Memory B cell (primary cell): ENCODE results near the gene DGKB.

ENCODE experiments used
- ATAC-seq: fragments of 150-1000 bp; cut with Tn5 transposase; 2 replicates; pipeline ENCODE4 v1.10.0; 2021; ENCODE audit warnings: low read depth, mild to moderate bottlenecking, moderate library complexity
- DNase-seq, 2 donors: peaks; one replicate each; pipeline ENCODE4 v3.0.0; 2022; ENCODE audit warnings: low spot score in 2 of 2
- H3K27ac Mint-ChIP-seq: one replicate; pipeline ENCODE4 v1.8.0; 2022; ENCODE audit warnings: mild to moderate bottlenecking, moderate library complexity, mixed read lengths
- H3K27me3 Mint-ChIP-seq: one replicate; pipeline ENCODE4 v1.8.0; 2022; ENCODE audit warnings: mixed read lengths
- H3K36me3 Mint-ChIP-seq: one replicate; pipeline ENCODE4 v1.8.0; 2022; ENCODE audit warnings: mild to moderate bottlenecking, mixed read lengths
- H3K4me1 Mint-ChIP-seq: one replicate; pipeline ENCODE4 v1.8.0; 2022; ENCODE audit warnings: mixed read lengths
- H3K4me3 Mint-ChIP-seq: one replicate; pipeline ENCODE4 v1.8.0; 2022; ENCODE audit warnings: mild to moderate bottlenecking, moderate library complexity, mixed read lengths
- H3K9me3 Mint-ChIP-seq: one replicate; pipeline ENCODE4 v1.8.0; 2022; ENCODE audit warnings: mixed read lengths

DGKB gene

GRCh38 chr7:14850039-14850438 is 52.5 kb downstream of the DGKB start:
- Mint-ChIP-seq H3K4me3 (no peak overlapping the region), H3K36me3 (no peaks in the 10 kb centered on the region), H3K4me1 (no peaks in the 10 kb centered on the region), H3K27me3 (no peaks in the 10 kb centered on the region), H3K27ac (no peak overlapping the region), H3K9me3 (peaks cover 4% of the 10 kb centered on the region)
- ATAC-seq (no peak), DNase-seq (no peak)

GRCh38 chr7:14846405-14846804 is 56.1 kb downstream of the DGKB start:
- ATAC-seq = no peak
- Mint-ChIP-seq H3K4me3 (no peak overlapping the region), H3K4me1 (no peaks in the 10 kb centered on the region), H3K27me3 (no peaks in the 10 kb centered on the region), H3K9me3 (peaks cover 3% of the 10 kb centered on the region), H3K27ac (no peak overlapping the region), H3K36me3 (no peaks in the 10 kb centered on the region)
- no peak for DNase-seq

GRCh38 chr7:14843755-14844154 is 58.8 kb downstream of the DGKB start:
- no peak overlapping the region for H3K4me3 Mint-ChIP-seq
- no peaks in the 10 kb centered on the region for H3K4me1 Mint-ChIP-seq
- no peaks in the 10 kb centered on the region for H3K36me3 Mint-ChIP-seq
- no peak for DNase-seq
- no peak overlapping the region for H3K27ac Mint-ChIP-seq
- ATAC-seq = no peak
- no peaks in the 10 kb centered on the region for H3K27me3 Mint-ChIP-seq
- peaks cover 5% of the 10 kb centered on the region for H3K9me3 Mint-ChIP-seq

GRCh38 chr7:14842523-14842922 is 60.0 kb downstream of the DGKB start:
- Mint-ChIP-seq H3K4me3 (no peak overlapping the region), H3K9me3 (peaks cover 6% of the 10 kb centered on the region), H3K27me3 (no peaks in the 10 kb centered on the region), H3K27ac (no peak overlapping the region), H3K36me3 (no peaks in the 10 kb centered on the region), H3K4me1 (no peaks in the 10 kb centered on the region)
- DNase-seq (no peak), ATAC-seq (no peak)

- no peaks in the 10 kb centered on the region for H3K27me3 Mint-ChIP-seq
- H3K4me1 Mint-ChIP-seq = no peaks in the 10 kb centered on the region
- H3K4me3 Mint-ChIP-seq = no peak overlapping the region
- DNase-seq (no peak), ATAC-seq (no peak)
- H3K36me3 Mint-ChIP-seq = no peaks in the 10 kb centered on the region
- no peak overlapping the region for H3K27ac Mint-ChIP-seq
- H3K9me3 Mint-ChIP-seq = peaks cover 7% of the 10 kb centered on the region
Observed at GRCh38 chr7:14841869-14842268, 60.7 kb downstream of the DGKB start.

- H3K36me3 Mint-ChIP-seq = no peaks in the 10 kb centered on the region
Observed at GRCh38 chr7:14841086-14841485, 61.5 kb downstream of the DGKB start.

GRCh38 chr7:14839307-14839706 is 63.2 kb downstream of the DGKB start:
- DNase-seq = no peak
- H3K27ac Mint-ChIP-seq = no peak overlapping the region
- H3K27me3 Mint-ChIP-seq = no peaks in the 10 kb centered on the region
- H3K36me3 Mint-ChIP-seq = no peaks in the 10 kb centered on the region
- ATAC-seq = no peak
- no peaks in the 10 kb centered on the region for H3K4me1 Mint-ChIP-seq
- no peak overlapping the region for H3K4me3 Mint-ChIP-seq
- peaks cover 7% of the 10 kb centered on the region for H3K9me3 Mint-ChIP-seq

More at GRCh38 chr7:14841086-14841485, 61.5 kb downstream of the DGKB start:
- Mint-ChIP-seq H3K27ac (no peak overlapping the region), H3K27me3 (no peaks in the 10 kb centered on the region), H3K4me1 (no peaks in the 10 kb centered on the region), H3K9me3 (peaks cover 7% of the 10 kb centered on the region), H3K4me3 (no peak overlapping the region)
- no peak for ATAC-seq
- DNase-seq = no peak

GRCh38 chr7:14837216-14837615 is 65.3 kb downstream of the DGKB start:
- Mint-ChIP-seq H3K27ac (no peak overlapping the region), H3K36me3 (no peaks in the 10 kb centered on the region), H3K27me3 (no peaks in the 10 kb centered on the region), H3K4me3 (no peak overlapping the region), H3K4me1 (no peaks in the 10 kb centered on the region), H3K9me3 (peaks cover 10% of the 10 kb centered on the region)
- no peak for ATAC-seq
- no peak for DNase-seq

GRCh38 chr7:14836571-14837189 is 65.9 kb downstream of the DGKB start:
- DNase-seq (no peak), ATAC-seq (no peak)
- Mint-ChIP-seq H3K27ac (no peak overlapping the region), H3K4me3 (no peak overlapping the region), H3K27me3 (no peaks in the 10 kb centered on the region), H3K4me1 (no peaks in the 10 kb centered on the region), H3K36me3 (no peaks in the 10 kb centered on the region), H3K9me3 (peaks cover 10% of the 10 kb centered on the region)

GRCh38 chr7:14836006-14836405 is 66.5 kb downstream of the DGKB start:
- no peaks in the 10 kb centered on the region for H3K4me1 Mint-ChIP-seq
- no peaks in the 10 kb centered on the region for H3K36me3 Mint-ChIP-seq
- DNase-seq (no peak), ATAC-seq (no peak)
- H3K9me3 Mint-ChIP-seq = peaks cover 10% of the 10 kb centered on the region
- no peak overlapping the region for H3K4me3 Mint-ChIP-seq
- H3K27ac Mint-ChIP-seq = no peak overlapping the region
- H3K27me3 Mint-ChIP-seq = no peaks in the 10 kb centered on the region

- DNase-seq = no peak
- no peak overlapping the region for H3K27ac Mint-ChIP-seq
- H3K4me3 Mint-ChIP-seq = no peak overlapping the region
- peaks cover 7% of the 10 kb centered on the region for H3K9me3 Mint-ChIP-seq
- no peaks in the 10 kb centered on the region for H3K27me3 Mint-ChIP-seq
- H3K36me3 Mint-ChIP-seq = no peaks in the 10 kb centered on the region
- no peaks in the 10 kb centered on the region for H3K4me1 Mint-ChIP-seq
- ATAC-seq = no peak
Observed at GRCh38 chr7:14835384-14835783, 67.2 kb downstream of the DGKB start.

GRCh38 chr7:14834883-14835282 is 67.7 kb downstream of the DGKB start:
- no peaks in the 10 kb centered on the region for H3K36me3 Mint-ChIP-seq
- peaks cover 4% of the 10 kb centered on the region for H3K9me3 Mint-ChIP-seq
- H3K27me3 Mint-ChIP-seq = no peaks in the 10 kb centered on the region
- H3K4me1 Mint-ChIP-seq = no peaks in the 10 kb centered on the region
- no peak for DNase-seq
- no peak overlapping the region for H3K27ac Mint-ChIP-seq
- ATAC-seq = no peak
- no peak overlapping the region for H3K4me3 Mint-ChIP-seq

GRCh38 chr7:14834456-14834855 is 68.1 kb downstream of the DGKB start:
- H3K36me3 Mint-ChIP-seq = no peaks in the 10 kb centered on the region
- no peaks in the 10 kb centered on the region for H3K4me1 Mint-ChIP-seq
- DNase-seq = no peak
- H3K27me3 Mint-ChIP-seq = no peaks in the 10 kb centered on the region
- H3K27ac Mint-ChIP-seq = no peak overlapping the region
- H3K9me3 Mint-ChIP-seq = peaks cover 4% of the 10 kb centered on the region
- ATAC-seq = no peak
- H3K4me3 Mint-ChIP-seq = no peak overlapping the region

GRCh38 chr7:14833707-14834106 is 68.8 kb downstream of the DGKB start:
- Mint-ChIP-seq H3K9me3 (peaks cover 4% of the 10 kb centered on the region), H3K27ac (no peak overlapping the region), H3K4me1 (no peaks in the 10 kb centered on the region), H3K36me3 (no peaks in the 10 kb centered on the region), H3K4me3 (no peak overlapping the region), H3K27me3 (no peaks in the 10 kb centered on the region)
- DNase-seq (no peak), ATAC-seq (no peak)

GRCh38 chr7:14828053-14828452 is 74.5 kb downstream of the DGKB start:
- no peak for ATAC-seq
- peaks cover 3% of the 10 kb centered on the region for H3K9me3 Mint-ChIP-seq
- H3K27me3 Mint-ChIP-seq = no peaks in the 10 kb centered on the region
- DNase-seq = no peak
- H3K36me3 Mint-ChIP-seq = no peaks in the 10 kb centered on the region
- H3K4me1 Mint-ChIP-seq = no peaks in the 10 kb centered on the region
- no peak overlapping the region for H3K27ac Mint-ChIP-seq
- H3K4me3 Mint-ChIP-seq = no peak overlapping the region
